ENCODE results near the gene DCST2.

Gene DCST2

DNA sequence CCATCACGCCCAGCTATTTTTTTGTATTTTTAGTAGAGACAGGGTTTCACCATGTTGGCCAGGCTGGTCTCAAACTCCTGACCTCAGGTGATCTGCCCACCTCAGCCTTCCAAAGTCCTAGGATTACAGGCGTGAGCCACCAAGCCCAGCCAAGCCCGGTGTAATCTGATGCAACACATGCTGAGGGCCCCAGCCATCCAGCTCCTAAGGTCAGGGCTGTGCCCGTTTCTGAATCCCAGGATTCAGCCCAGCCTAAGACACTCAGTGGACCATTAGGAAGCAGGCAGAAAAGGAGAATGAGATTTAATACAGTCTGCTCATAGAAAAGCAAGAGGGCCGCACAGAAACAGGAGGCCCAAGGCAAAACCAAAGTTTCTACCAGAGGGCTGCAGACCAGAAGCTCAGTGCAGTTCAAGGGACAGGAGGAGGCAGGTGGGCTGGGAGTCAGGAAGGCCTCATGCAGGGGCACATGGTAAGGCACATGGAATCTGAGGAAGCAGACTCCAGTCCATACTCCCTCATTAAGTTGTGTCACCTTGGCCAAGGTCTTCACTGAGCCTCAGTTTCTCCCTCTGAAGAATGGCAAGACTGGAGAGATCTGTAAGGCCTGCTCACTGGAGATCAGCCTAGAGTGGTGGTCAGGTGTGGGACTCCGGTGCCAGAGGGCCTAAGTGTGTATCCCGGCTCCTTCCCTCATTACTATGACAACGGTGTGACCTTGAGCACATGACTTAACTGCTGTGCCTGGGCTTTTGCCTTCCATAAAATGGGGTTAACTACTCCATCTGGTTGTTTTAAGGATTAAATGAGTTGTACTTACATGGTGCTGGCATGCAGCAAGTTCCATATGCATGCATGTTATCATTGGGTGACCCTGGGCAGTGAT lies 15.1 kb upstream of the DCST2 start:
- FAIRE-seq, result no peak

DNA sequence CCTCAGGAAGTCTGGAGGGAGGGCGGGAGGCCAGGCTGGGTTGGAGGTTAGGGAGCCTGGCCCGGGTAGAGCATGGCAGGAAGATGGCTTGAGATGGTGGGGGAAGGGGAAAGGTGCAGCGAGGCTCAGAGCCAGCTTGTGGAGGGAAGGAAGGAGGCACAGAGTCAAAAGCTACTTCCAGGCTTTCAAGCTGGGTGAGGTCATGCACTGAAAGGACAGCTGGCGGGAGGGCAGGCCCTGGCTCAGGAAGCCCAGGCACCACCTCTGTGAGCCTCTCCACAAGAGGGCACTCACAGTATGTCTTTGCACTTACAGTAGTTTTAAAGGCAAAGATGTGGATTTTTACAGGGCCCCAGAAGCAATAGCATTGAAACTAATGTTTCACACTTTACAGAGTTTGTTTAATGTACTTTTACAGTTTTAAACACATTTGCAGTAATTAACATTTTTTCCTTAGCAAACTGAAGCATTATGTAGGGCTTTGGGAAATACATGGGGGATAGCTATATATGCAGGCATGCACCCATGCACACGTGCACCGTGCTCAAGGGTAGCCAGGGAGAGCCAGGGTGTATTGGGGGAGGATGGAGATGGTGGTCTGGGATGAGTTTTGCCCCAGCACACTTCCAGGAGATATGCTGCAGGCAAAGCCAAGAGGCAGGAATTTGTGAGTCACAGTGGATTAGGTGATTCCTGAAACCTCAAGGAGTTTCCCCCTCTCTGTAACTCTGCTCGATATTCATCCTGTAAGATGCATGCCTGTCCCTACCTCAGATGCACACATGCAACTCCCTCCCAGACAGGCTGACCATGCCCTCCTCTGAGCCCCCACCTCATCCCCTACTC lies 11.5 kb upstream of the DCST2 start:
- peak; percentile 92 for FAIRE-seq

DNA sequence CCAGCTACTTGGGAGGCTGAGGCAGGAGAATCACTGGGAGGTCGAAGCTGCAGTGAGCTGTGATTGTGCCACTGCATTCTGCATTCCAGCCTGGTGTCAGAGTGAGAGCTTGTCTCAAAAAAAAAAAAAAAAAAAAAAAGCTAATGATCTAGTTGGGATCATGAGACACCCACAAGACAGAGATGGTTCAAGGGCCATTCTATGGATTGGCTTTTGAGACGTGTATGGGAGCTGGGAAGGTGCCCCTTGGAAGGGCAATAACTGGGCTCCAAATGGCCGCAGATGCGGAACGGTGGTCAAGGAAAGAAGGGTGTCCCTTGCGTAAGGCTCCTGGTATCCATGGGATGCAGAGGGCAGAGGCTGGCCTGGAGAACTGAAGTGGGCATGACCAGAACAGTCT lies 10.8 kb upstream of the DCST2 start:
- FAIRE-seq, result no peak

DNA sequence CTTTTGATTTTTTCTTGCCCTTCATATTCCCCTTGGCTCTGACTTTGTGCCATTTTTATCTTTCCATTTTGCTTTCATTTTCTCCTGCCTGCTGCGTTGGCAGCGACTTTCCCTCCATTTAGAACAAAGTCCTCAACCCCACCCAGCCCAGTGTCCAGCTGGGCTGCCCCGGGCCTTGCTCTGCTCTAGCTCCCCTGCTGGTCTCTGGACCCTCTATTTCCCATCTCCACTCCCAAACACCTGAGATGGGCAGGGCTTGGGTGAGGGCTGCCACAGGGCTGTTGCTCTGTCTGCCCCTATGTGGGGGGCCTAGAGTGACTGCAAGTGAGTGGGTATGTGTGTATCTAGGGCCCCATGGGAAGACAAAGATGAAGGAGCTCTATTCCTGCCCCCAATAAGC lies 10.2 kb upstream of the DCST2 start:
- FAIRE-seq, result no peak

DNA sequence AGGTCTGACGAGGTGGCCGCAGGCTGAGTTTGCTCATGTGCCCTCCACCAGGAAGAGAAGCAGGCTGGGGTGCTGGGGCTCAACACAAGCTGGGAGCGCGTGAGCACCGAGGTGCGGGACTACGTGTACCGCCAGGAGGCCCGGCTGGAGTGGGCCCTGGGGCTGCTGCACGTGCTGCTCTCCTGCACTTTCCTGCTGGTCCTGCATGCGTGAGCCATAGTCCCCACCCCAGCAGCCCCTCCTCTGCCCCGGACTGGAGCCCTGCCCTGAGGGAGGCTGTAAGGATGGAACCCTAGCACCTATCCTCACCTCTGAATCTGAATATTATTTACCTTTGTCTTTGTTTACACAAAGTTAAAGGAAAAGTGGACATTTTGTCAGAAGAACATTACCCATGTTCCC lies 9.7 kb upstream of the DCST2 start:
- no peak for FAIRE-seq

DNA sequence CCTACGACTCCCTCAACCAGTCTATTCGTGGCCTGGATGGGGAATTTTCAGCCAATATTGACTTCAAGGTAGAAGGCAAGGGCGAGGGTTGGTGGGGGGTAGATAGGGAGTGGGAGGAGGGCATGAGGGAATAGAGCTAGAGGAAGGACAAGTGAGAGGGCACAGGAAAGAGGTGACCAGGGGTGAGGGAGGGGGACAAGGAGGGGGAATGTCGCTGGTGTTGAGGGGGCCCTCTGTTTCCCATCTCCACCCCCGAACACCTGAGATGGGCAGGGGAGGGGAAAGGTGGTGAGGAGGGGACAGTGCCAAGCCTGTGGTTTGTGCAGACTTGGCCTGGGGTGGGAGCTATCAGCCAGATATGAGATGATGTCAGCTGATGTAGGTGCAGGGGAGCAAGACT lies 9.2 kb upstream of the DCST2 start:
- no peak for FAIRE-seq

DNA sequence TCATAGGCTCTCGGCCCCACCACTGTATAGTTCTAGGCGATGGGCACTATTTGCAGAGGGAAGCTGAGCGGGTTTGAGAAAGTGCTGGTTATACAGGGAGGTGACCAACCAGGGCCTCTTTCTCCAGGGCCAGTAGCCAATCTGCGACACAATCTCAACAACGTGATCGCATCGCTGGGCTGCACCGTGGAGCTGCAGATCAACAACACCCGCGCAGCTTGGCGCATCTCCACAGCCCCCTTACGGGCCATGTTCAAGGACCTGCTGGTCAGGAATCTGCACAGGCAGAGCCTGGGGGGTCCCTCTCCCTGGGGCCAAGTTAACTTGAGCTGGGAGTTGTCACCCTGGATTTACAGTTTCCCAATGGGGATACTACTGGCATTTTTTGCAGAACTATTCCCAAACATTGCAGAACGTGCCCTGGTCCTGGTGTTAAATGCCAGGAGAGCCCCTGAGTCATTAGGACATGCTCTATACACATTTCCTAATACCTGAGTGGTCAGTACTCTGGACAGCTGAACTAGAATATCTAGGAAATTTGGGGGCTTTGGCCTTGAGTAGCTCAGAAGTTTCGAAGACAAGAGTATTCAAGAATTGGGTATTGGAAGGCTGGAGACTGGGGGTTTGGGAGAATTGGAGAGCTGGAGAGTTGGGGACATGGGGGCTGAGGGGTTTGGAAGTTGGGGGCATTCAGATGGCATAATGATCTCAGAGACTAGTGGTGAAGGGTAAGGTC lies 6.9 kb upstream of the DCST2 start:
- no peak for FAIRE-seq

DNA sequence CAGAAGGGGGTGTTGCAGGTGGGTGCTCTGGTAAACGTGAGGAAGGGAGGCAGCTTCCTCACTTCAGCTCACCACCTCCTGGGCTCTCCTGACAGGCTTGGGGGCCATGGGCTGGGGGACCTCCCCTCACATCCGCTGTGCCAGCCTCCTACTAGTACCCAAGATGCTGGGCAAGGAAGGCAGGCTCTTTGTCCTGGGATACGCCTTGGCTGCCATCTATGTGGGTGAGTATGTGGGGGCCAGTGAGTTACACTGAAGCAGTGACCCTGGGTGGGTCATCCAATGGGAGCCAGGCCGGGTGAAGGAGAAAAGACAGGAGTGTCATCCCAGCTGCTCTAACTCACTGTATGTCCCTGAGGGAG lies 5.7 kb upstream of the DCST2 start:
- FAIRE-seq, result no peak

DNA sequence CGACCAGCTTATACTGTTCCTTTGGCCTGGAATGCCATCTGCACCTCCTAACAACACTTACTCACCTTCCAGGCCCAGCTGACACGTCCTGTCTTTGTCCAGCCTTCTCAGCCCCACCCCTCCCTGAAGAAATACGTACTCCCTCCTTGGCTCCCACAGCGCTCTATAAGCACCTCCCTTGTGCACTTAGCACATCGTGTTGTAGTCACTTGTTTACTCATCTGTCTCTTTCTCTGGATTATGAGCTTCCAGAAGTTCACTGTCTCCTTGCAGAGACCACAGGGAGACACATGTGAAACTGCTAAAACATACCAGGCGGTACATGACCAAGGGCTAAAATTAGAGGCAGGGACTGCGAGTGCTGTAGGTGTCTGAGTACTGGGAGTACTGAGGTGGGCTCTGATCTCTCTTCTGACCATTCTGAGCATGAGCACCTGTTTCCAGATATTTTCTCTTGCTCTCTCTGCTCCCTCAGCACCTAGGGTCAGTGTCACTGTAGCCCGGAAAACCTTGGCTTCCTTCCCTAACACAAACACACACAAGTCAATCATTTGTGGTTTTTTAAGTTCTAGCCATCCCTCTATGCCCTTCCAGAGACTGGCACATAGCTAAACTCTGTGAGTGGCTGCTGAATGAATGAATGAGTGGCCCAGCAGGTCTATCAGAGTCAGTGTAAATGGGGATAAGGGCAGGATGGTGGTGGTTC lies 5.2 kb upstream of the DCST2 start:
- FAIRE-seq, result no peak

DNA sequence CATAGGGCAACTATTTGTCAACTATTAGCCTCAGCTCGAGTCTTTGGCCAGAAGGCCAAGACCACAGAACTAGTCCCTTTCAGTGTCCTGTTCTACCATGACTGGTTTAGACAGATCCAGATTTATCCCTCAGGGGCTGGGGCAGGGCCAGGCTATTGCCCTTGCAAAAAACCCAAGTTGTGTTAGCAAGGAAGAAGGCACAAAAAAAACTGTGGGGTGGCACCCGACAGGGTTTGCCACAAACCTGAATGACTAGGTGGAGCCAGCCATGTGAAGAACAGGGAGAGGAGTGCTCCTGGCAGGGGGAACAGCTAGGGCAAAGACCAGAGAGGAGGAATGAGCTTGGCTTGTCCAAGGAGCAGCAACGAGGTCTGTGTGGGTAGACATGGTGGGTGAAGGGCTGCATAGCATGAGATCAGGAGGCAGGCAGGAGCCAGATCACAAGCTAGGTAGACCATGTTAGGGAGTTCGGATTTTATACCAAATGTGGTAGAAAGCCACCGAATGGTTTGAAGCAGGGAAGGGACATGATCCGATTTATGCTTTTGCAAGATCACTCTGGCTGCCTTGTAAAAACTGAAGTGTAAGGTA lies 4.4 kb upstream of the DCST2 start:
- no peak for FAIRE-seq

DNA sequence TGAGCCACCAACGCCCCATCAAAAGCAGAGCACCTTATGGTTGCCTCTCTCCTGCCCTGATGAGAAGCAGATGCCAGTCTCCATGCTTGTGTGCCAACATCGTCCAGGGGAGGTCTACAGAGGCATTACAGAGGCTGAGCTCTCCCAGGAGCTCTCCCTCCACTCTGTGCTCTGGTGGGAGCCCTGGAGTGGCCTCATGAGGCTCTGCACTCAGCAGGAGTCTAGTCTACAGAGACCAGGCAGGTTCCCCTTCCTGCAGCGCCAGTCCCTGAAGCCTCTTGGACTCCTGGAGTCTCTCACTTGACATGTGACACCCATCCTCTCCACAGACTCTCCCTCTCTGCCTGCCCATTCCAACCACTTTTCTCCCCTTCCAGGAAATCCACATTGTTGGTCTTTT lies 3.5 kb upstream of the DCST2 start:
- no peak for FAIRE-seq

DNA sequence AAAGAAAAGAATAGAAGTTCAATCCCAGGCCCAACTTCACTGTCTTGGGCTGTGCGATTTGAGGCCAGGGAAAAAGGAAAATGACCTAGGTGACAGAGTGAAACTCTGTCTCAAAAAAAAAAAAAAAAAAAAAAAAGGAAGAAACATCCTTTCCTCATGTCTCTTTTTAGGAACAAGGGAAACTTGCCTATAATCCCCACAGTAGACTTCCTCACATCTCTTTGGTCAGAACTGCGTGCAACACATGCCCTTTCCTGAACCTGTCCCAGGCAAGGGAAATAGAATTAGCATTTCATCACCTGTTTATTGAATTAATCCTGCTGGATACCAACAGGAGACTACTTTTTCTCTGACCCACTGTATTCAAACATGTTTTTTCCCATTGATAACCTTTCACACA lies 2.4 kb upstream of the DCST2 start:
- FAIRE-seq, result no peak

DNA sequence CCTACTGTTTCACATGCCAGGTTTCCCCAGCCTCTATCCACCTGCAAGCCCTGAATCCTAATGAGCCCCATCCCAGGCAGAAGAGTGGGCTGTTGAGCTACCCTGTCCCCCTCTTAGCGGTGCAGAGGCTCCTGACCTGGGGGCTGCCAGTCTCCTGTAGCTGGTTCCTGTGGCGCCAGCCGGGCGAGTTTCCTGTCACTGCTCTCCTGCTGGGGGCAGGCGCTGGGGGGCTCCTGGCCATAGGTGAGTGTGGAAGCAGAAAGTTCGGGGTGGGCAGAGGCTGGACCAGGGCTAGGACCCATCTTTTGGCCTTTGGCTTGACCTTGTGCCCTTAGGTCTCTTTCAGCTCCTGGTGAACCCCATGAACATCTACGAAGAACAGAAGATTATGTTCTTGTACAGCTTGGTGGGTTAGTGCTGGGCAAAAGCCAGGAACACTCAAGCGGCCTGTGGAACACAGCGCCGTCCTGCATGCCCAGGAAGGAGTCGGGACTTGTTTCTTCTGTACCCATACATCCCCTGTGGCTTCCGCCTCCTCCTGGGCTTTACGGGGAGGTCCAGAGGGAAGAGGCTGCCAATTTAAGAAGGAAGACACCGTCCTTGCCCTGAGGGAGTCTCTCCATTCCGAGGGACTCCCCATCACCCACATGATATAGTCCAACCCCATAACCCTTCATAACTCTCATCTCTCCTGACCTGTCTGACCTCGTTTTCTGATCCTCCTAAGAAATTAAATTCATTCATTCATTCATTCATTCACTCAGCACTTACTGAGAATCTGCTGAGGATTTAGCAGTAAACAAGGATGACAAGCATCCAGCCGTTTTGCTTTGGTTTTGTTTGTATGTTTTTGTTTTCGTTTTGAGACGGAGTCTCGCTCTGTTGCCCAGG lies 982 bp upstream of the DCST2 start:
- no peak for FAIRE-seq

DNA sequence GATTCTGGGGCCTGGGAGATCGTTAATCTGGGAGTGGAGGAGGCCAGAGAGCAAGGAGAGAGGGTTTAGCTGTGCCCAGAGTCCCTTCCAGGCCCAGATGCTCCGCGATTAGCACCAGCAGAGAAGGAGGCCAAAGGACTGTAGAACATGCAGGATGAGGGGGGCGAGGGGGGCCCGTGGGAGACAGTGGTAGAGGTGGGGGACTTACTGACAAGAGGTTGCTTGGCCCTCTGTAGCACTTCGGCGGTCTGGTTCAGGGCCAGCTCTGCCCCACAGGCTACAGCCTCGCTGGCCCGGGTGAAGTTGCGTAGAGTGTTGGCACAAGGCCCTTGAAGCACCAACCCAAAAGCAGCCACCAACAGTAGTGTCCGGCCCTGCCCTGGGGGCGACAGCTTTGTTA lies 695 bp downstream of the DCST2 start:
- no peak for FAIRE-seq

DNA sequence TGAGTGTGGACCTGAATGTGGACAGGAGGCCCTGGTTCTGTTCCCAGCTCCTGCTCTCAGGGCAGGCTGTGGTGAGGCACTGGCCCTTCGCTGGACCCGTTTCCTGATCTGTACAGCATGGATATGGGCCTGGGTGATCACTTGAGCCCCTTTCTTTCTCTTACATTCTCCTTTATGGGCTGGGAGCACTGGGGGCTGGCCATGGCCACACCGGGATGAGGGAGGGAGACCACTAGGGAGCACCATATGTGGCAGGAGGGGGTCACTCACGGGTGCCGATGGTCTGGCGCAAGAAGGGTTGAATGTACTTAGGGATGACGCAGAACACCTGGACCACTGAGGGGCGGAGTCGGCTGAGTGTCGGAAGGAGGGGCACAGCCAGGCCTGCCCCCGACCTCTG lies 2.7 kb downstream of the DCST2 start:
- no peak for FAIRE-seq

DNA sequence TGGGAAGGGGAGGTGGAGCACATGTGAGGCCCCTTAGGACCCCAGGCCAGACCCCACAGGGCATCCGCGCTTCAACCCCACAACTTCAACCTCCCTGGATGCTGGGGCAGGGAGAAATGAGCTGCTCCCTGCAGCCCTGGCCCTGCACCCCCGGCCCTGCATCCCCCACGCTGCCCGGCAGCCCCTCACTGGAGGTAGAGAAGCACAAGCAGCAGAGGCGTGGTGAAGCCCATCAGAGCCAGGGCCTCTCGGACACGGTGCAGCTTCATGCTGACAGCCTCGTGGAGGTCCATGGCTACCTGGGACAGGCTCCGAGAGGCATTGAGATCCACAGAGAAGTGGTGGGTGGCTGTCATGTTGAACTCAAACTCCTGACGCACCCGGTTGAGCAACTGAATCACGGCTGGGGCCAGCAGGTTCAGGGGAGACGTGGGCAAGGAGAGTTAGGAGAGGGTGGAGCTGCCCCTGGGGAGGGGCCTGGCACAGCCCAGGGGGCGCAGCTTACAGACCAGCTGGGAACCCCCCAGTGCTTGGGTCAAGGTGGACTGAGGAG lies 3.3 kb downstream of the DCST2 start:
- no peak for FAIRE-seq

DNA sequence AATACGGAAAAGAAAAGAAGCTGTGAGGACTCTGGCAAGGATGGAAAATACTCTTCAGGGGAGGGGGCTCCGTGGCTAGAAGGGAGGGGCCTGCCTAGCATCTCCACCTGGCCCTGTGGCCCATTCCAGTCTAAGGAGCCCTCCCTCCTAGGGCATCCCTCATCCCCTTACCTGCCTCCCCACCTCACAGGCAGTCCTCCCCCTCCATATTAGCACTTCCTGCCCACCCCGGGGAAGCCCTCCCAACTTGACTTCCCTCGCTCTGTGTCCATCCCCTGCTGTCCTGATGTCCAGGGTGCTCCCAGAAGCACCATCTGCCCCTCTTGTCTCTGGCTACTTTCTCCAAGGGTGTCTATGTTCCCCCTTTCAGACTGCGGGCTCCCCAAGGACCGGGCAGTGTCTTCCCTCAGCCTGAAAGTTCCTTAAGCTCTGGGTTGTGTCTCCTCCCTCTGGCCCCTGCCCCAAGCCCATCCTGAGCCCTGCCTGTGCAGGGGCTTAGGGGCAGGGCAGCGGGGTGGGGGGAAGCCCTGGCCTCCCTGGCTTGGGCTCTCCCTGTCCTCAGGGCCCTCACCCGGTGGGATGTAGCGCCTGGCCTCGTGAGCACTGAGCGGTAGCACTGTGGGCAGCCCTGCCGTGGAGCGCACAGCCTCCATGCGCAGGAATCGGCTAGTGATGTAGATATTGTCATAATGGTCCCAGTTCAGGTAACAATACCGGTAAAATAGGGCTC lies 3.9 kb downstream of the DCST2 start:
- FAIRE-seq, result no peak

DNA sequence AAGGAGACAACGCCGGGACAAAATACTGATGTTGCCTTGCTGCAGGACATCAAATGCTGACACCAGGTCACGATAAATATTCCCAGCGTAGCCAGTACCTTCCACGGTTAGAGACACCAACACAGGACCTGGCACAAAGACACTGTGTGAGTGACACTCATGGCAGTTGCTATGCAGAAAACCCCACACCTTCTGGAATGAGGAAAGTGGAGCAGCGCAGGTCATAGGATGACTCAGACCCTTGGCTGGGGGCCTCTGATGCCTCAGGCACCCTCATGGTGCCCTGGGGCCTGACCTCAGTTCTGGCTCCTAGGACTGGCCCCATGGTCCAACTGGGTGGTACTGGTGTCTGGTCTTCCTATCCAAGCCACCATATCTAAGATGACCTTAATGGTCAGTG lies 7.0 kb downstream of the DCST2 start:
- FAIRE-seq, result no peak

DNA sequence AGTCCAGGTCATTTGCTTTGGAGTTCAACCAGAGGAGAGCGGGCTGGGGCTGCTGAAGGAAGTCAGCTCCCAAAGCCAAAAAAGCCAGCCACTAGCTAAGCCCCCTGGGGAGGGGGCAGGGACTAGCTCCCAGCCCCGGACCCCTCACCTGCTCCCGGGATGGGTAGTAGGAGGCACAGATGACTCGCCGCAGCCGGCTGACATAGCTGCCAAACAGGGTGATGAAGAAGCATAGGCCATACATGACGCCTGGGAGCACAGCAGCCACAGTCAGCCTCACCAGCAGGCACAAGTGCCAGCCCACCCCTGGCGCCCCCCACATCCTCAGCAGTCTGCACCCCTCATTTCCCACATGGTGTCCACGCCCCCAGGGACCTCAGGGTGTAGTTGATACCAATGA lies 7.4 kb downstream of the DCST2 start:
- no peak for FAIRE-seq

DNA sequence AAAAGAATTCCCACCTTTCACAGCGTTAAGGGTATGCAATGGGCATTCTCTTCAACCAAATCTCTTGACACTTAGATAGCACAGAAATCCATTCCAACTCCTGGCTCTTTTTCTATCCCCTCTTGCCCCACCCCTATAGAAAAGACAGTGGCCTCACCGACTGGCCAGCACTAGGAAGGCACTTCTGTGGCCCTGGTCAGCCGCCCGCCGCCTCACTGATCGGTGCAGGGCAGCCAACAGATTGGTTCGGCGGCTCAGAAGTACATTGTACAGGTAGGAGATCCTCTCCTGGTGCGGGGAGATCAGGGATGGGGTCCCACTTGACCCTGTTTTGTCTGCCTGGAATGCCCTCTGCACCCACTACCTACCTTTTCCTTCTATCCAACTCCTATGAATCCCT lies 9.3 kb downstream of the DCST2 start:
- no peak for FAIRE-seq

Data from G401.6 (cell line).